HG03025 (cell line): ENCODE data around the gene HOXC9.

Source experiments
- ATAC-seq: cut with Tn5 transposase; IDR thresholded peaks from one replicate; pipeline ENCODE4 v1.9.1; 2021; ENCODE audit warnings: mild to moderate bottlenecking, moderate library complexity; ENCODE audit not compliant: unreplicated experiment, low FRiP score

HOXC9 gene

DNA sequence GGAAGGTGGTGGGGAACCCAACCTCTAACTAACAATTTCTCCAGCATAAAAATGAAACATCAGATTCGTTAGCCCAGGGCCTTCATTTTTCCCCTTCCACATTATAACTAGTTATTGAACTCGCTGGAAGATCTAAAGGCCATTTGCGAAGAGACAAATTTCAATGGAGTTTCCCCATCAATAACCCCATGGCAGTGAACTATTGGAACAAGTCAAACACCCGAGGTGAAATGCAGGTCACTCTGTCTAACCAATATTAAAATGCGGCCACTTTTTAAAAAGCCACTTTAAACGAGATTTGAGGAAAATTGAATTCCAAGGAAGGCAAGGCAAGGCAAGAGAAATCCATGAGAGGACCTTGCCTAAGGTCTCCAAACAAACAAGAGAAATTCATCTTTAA is 49.1 kb downstream of the HOXC9 start:
- no peak for ATAC-seq

DNA sequence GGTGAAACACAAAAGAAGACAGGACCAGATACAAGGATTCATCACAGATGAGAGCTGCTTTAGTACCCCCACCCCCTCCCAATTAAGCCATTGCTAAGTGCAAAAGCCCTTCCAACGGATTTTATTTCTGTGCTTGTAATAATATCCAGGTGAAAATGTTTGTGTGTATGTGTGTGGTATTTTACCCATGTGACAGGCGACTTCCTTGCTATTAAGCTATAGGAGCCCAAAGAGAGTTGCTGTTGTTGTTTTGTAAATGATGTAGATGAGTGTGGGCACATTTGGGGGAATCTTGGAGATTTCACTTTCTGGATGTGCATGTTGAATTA is 50.5 kb downstream of the HOXC9 start:
- no peak for ATAC-seq

DNA sequence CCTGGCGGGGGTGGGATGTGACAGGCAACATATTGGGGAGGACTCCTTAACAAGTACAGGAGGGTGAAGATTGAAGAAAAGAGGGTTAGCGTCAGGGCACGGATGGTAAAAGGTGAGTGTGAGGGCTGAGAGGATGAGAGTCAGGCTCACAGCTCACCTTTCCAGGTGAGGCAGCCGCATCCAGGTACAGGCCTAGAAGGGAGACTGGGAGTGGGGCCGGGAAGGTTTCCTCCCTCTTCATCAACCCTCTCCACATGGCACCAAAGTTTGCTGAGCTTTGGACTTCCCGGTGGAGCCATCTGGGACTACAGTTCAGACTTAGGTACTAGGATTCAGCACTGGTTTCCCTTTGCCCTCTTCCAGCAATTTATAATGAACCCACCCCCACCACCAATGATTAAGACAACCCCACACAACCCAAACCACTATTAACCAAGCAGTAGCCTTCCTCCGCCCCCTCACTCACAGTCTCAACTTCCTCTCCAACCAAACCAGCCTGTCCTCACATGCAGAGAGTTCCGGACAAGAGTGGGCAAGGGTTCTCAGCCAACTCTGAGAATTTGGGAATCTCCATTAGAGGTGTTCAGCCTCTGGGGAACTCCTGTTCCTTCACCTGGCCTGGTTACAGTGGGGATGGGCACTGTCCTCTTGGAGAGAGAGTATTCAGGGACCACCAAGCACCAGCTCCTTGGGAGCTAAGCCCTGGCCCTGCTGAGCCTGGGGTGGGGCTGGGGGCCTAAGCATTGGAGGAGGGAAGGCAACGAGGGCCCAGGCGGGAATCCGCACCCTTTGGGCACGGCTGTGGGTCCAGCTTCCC is 51.3 kb downstream of the HOXC9 start:
- ATAC-seq = no peak

GRCh38 chr12:54051874-54052437 is 52.0 kb downstream of the HOXC9 start:
- ATAC-seq = no peak

GRCh38 chr12:54052438-54053002 is 52.6 kb downstream of the HOXC9 start:
- ATAC-seq = peak; percentile 13
